OCI-LY1 (cell line): ENCODE results near the gene DNAJB12.

Experiments
- EZH2 ChIP-seq: fragments of 200-600 bp; sonication (generic), shearing (Covaris generic); IDR thresholded peaks from 2 replicates; pipeline ENCODE4 v1.8.0; 2017; ENCODE audit warnings: borderline replicate concordance, mixed run types, mild to moderate bottlenecking, antibody characterized with exemption, low read length, moderate library complexity, mixed read lengths
- TF ChIP-seq, protein P1 (sequence below): fragments of 200-600 bp; sonication (generic), shearing (Covaris generic); IDR thresholded peaks from 2 replicates; pipeline ENCODE4 v1.5.1; 2017; ENCODE audit warnings: mild to moderate bottlenecking, antibody characterized with exemption, low read length, moderate library complexity, mixed read lengths

DNA sequence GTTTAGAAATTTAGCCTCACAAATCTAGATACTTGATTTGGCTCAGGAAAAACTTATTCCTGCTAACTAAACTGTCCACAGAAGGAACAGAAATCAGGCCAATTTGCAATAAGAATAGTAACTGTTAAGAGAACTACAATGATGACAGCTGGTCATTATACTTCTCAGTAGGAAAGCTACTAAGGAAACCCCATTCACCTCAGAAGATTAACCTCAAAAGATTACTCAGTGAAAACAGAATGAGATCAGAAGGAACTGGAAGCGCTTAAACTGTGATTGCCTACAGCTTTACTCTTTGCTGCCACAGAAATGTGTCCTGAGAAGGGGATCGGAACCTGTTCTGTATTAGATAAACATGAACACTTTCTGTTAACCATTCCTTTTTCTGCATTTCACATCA, 24.3 kb upstream of the DNAJB12 start:
- TF ChIP-seq, protein P1, sequence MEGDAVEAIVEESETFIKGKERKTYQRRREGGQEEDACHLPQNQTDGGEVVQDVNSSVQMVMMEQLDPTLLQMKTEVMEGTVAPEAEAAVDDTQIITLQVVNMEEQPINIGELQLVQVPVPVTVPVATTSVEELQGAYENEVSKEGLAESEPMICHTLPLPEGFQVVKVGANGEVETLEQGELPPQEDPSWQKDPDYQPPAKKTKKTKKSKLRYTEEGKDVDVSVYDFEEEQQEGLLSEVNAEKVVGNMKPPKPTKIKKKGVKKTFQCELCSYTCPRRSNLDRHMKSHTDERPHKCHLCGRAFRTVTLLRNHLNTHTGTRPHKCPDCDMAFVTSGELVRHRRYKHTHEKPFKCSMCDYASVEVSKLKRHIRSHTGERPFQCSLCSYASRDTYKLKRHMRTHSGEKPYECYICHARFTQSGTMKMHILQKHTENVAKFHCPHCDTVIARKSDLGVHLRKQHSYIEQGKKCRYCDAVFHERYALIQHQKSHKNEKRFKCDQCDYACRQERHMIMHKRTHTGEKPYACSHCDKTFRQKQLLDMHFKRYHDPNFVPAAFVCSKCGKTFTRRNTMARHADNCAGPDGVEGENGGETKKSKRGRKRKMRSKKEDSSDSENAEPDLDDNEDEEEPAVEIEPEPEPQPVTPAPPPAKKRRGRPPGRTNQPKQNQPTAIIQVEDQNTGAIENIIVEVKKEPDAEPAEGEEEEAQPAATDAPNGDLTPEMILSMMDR: no peak
- TF ChIP-seq EZH2: no peak
